ENCODE measurements around the gene S100A7A. TPM values are rescaled to one million over a fixed set of nuclear protein-coding genes. Genes with fewer than 3 reads are reported as not detected.

Gene S100A7A
- total RNA-seq, 1 experiment from 2014 or later: not detected

DNA sequence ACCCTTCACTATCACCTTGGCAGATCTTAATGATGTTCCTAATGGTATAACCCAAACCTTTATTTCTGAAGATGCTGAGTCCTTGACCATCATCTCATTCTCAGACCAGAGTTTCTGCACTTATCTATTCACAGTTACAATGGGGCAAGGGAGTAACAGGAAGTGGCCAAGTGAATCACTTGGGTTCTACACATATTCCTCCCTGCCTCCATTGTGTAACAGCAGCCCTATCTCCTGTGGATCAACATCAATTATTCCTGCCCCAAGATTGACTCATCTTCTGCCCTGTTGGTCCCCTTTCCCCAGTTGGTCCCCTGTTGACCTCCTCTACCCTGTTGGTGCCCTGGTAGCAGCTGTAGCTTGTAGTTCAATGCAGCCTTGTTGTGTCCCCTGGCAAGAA, 54.4 kb downstream of the S100A7A start:
- BruUV-seq (replicated peaks): no TSS peak
- in situ Hi-C loops (cut with HindIII; ENCODE audit: low pct_unique_long_range_greater_than_20kb, low sequenced_read_pairs) (no loop called here), intact Hi-C loops (cut with micrococcal nuclease; ENCODE audit: unreplicated experiment) (no loop called here)
- Histone ChIP-seq H3K36me3 (ENCODE audit: control insufficient read depth, insufficient read depth, low read length) (no peaks in the 10 kb centered on the region), H3K4me1 (ENCODE audit: control insufficient read depth, insufficient read depth, low read length) (no peaks in the 10 kb centered on the region), H3K4me3 (ENCODE audit: low read depth in 2 of 2, low read length in 2 of 2) (no peak overlapping the region), H3K27ac (ENCODE audit: low read length) (no peak overlapping the region), H3K9me3 (ENCODE audit: control insufficient read depth, insufficient read depth, low read depth, low read length) (no peaks in the 10 kb centered on the region), H3K27me3 (ENCODE audit: control insufficient read depth, insufficient read depth, low read length) (no peaks in the 10 kb centered on the region)
- DNase-seq (ENCODE audit: low read depth, low spot score) (no peak), ATAC-seq (no peak)
- CTCF ChIA-PET: no interaction called here
- POLR2A ChIA-PET: no interaction called here
- TF ChIP-seq, protein P1, sequence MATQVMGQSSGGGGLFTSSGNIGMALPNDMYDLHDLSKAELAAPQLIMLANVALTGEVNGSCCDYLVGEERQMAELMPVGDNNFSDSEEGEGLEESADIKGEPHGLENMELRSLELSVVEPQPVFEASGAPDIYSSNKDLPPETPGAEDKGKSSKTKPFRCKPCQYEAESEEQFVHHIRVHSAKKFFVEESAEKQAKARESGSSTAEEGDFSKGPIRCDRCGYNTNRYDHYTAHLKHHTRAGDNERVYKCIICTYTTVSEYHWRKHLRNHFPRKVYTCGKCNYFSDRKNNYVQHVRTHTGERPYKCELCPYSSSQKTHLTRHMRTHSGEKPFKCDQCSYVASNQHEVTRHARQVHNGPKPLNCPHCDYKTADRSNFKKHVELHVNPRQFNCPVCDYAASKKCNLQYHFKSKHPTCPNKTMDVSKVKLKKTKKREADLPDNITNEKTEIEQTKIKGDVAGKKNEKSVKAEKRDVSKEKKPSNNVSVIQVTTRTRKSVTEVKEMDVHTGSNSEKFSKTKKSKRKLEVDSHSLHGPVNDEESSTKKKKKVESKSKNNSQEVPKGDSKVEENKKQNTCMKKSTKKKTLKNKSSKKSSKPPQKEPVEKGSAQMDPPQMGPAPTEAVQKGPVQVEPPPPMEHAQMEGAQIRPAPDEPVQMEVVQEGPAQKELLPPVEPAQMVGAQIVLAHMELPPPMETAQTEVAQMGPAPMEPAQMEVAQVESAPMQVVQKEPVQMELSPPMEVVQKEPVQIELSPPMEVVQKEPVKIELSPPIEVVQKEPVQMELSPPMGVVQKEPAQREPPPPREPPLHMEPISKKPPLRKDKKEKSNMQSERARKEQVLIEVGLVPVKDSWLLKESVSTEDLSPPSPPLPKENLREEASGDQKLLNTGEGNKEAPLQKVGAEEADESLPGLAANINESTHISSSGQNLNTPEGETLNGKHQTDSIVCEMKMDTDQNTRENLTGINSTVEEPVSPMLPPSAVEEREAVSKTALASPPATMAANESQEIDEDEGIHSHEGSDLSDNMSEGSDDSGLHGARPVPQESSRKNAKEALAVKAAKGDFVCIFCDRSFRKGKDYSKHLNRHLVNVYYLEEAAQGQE (IDR thresholded peaks at IDR 0.05; ENCODE audit: insufficient read depth in 1 of 2, low read depth in 2 of 2, low read length in 1 of 2): no peak
- TF ChIP-seq TCF7L2 (IDR thresholded peaks at IDR 0.05; ENCODE audit: low read depth, low read length) (no peak), SIN3A (IDR thresholded peaks at IDR 0.05; ENCODE audit: borderline replicate concordance, insufficient read depth, low read depth, low read length) (no peak), POLR2AphosphoS5 (IDR thresholded peaks at IDR 0.05; ENCODE audit: low read depth, low read length) (no peak), CTCF (IDR thresholded peaks at IDR 0.05) (no peak)

Other genes starting within 250 kb of the S100A7A start
- not detected for gene LELP1, start 213.1 kb upstream of the S100A7A start, total RNA-seq (2021; ENCODE audit: unreplicated experiment)
- not detected for gene PRR9, start 198.9 kb upstream of the S100A7A start, total RNA-seq (2021; ENCODE audit: unreplicated experiment)
- not detected for gene LORICRIN, start 156.8 kb upstream of the S100A7A start, total RNA-seq (2021; ENCODE audit: unreplicated experiment)
- gene PGLYRP3, start 103.6 kb upstream of the S100A7A start, total RNA-seq (2021; ENCODE audit: unreplicated experiment): not detected
- gene PGLYRP4, start 67.7 kb upstream of the S100A7A start, total RNA-seq (2021; ENCODE audit: unreplicated experiment): not detected
- gene S100A9, start 58.7 kb upstream of the S100A7A start, total RNA-seq (2021; ENCODE audit: unreplicated experiment): 0.44 TPM
- gene S100A12, start 40.9 kb upstream of the S100A7A start, total RNA-seq (2021; ENCODE audit: unreplicated experiment): not detected
- gene S100A8, start 25.4 kb upstream of the S100A7A start, total RNA-seq (2021; ENCODE audit: unreplicated experiment): not detected
- gene S100A7, start 44.1 kb downstream of the S100A7A start, total RNA-seq (2021; ENCODE audit: unreplicated experiment): not detected
- gene S100A6, start 119.5 kb downstream of the S100A7A start, total RNA-seq (2021; ENCODE audit: unreplicated experiment): 1,986 TPM
- 0.72 TPM for gene S100A5, start 124.4 kb downstream of the S100A7A start, total RNA-seq (2021; ENCODE audit: unreplicated experiment)
- gene S100A4, start 129.3 kb downstream of the S100A7A start, total RNA-seq (2021; ENCODE audit: unreplicated experiment): 773 TPM
- gene S100A3, start 132.7 kb downstream of the S100A7A start, total RNA-seq (2021; ENCODE audit: unreplicated experiment): 12.0 TPM
- 6.2 TPM for gene S100A2, start 149.3 kb downstream of the S100A7A start, total RNA-seq (2021; ENCODE audit: unreplicated experiment)
- 61.6 TPM for gene S100A16, start 196.6 kb downstream of the S100A7A start, total RNA-seq (2021; ENCODE audit: unreplicated experiment)
- 0.57 TPM for gene S100A14, start 199.8 kb downstream of the S100A7A start, total RNA-seq (2021; ENCODE audit: unreplicated experiment)
- 111 TPM for gene S100A13, start 211.0 kb downstream of the S100A7A start, total RNA-seq (2021; ENCODE audit: unreplicated experiment)
- gene S100A1, start 211.9 kb downstream of the S100A7A start, total RNA-seq (2021; ENCODE audit: unreplicated experiment): 2.9 TPM
- 87.0 TPM for gene CHTOP, start 217.5 kb downstream of the S100A7A start, total RNA-seq (2021; ENCODE audit: unreplicated experiment)
- gene SNAPIN, start 242.2 kb downstream of the S100A7A start, total RNA-seq (2021; ENCODE audit: unreplicated experiment): 46.8 TPM

Data from Panc1 (cell line).